Breast epithelium (tissue), 3 donors: ENCODE measurements around the gene PLEKHG1.

ENCODE experiments used
- CTCF ChIP-seq, 3 donors: fragments of 450-650 bp; IDR thresholded peaks; one replicate each; pipeline ENCODE4 v1.5.1; 2016 to 2017; ENCODE audit warnings: antibody characterized with exemption in 3 of 3, mild to moderate bottlenecking in 3 of 3, moderate library complexity in 3 of 3
- POLR2A ChIP-seq: fragments of 450-650 bp; IDR thresholded peaks from one replicate; pipeline ENCODE4 v1.6.1; 2016; ENCODE audit warnings: antibody characterized with exemption, mild to moderate bottlenecking, moderate library complexity

GRCh38 chr6:150638267-150638666 is 38.6 kb downstream of the PLEKHG1 start:
- no peak for TF ChIP-seq CTCF (IDR thresholded peaks at IDR 0.05)
- TF ChIP-seq POLR2A, result no peak
